CD14-positive monocyte (primary cell): ENCODE measurements around the gene SYPL2. TPM values are rescaled to one million over a fixed set of nuclear protein-coding genes. Genes with fewer than 3 reads are reported as not detected.

Experiments used
- DNase-seq, 3 donors: peaks; one replicate each; pipeline ENCODE4 v3.0.0-alpha.2; 2011 to 2022
- H2AFZ ChIP-seq: 2 replicates; pipeline ENCODE4 v1.6.0; 2012; ENCODE audit warnings: mild to moderate bottlenecking, low read depth, low read length, inconsistent platforms; ENCODE audit not compliant: insufficient read depth, poor library complexity, severe bottlenecking
- H3K27ac ChIP-seq, 2 donors: 1 replicate in 1 of 2; 2 replicates in 1 of 2; pipeline ENCODE4 v1.5.1; 2012 to 2013; ENCODE audit warnings: low read length in 2 of 2, control low read depth in 1 of 2, inconsistent platforms in 1 of 2, low read depth in 1 of 2, mild to moderate bottlenecking in 1 of 2
- H3K27me3 ChIP-seq, 2 donors: one replicate each; pipeline versions ENCODE4 v1.6.0 to v1.6.1; 2011 to 2013; ENCODE audit warnings: low read length in 2 of 2; ENCODE audit not compliant: control insufficient read depth in 2 of 2, insufficient read depth in 2 of 2
- H3K36me3 ChIP-seq, 2 donors: replicated peaks in 1 of 2; 1 replicate in 1 of 2; 2 replicates in 1 of 2; pipeline versions ENCODE4 v1.5.1 to v1.6.1; 2012 to 2013; ENCODE audit warnings: low read length in 2 of 2, control low read depth in 1 of 2, inconsistent platforms in 1 of 2, mild to moderate bottlenecking in 1 of 2; ENCODE audit not compliant: insufficient read depth in 2 of 2, control insufficient read depth in 1 of 2
- H3K4me1 ChIP-seq, 2 donors: 1 replicate in 1 of 2; 2 replicates in 1 of 2; pipeline versions ENCODE4 v1.5.1 to v1.6.1; 2012 to 2013; ENCODE audit warnings: low read length in 2 of 2, control low read depth in 1 of 2, inconsistent platforms in 1 of 2, mild to moderate bottlenecking in 1 of 2, moderate library complexity in 1 of 2; ENCODE audit not compliant: insufficient read depth in 2 of 2, control insufficient read depth in 1 of 2
- H3K4me2 ChIP-seq: replicated peaks from 2 replicates; pipeline ENCODE3; 2012; ENCODE audit warnings: low read length, moderate library complexity, mild to moderate bottlenecking; ENCODE audit not compliant: poor library complexity, severe bottlenecking; ENCODE audit errors: extremely low read depth
- H3K4me3 ChIP-seq, 3 experiments: fragments of 200-600 bp in 1 of 3; sonication (generic) in 1 of 3; replicated peaks in 1 of 3; 1 replicate in 2 of 3; 2 replicates in 1 of 3; pipeline ENCODE4 v1.5.1; 2011 to 2013; ENCODE audit warnings: low read length in 3 of 3, mild to moderate bottlenecking in 3 of 3, control low read depth in 2 of 3, low read depth in 2 of 3, inconsistent platforms in 1 of 3, moderate library complexity in 1 of 3
- H3K79me2 ChIP-seq: 2 replicates; pipeline ENCODE4 v1.6.0; 2012; ENCODE audit warnings: mild to moderate bottlenecking, control low read depth, inconsistent platforms, low read length, moderate library complexity; ENCODE audit not compliant: insufficient read depth
- H3K9ac ChIP-seq: 2 replicates; pipeline ENCODE4 v1.6.0; 2017; ENCODE audit warnings: low read length, mild to moderate bottlenecking; ENCODE audit not compliant: insufficient read depth, poor library complexity, severe bottlenecking
- H3K9me3 ChIP-seq, 2 donors: replicated peaks in 1 of 2; 1 replicate in 1 of 2; 2 replicates in 1 of 2; pipeline versions ENCODE4 v1.5.1 to v1.6.1; 2012 to 2013; ENCODE audit warnings: low read length in 2 of 2, control low read depth in 1 of 2; ENCODE audit not compliant: control insufficient read depth in 1 of 2, insufficient read depth in 1 of 2
- H4K20me1 ChIP-seq: 2 replicates; pipeline ENCODE4 v1.6.0; 2012; ENCODE audit warnings: mild to moderate bottlenecking, low read length, control low read depth, moderate library complexity; ENCODE audit not compliant: insufficient read depth
- H3K27ac Mint-ChIP-seq, 7 donors: one replicate each; pipeline ENCODE4 v1.8.0; 2020; ENCODE audit warnings: mild to moderate bottlenecking in 7 of 7, mixed read lengths in 7 of 7, moderate library complexity in 6 of 7, inconsistent platforms in 2 of 7
- H3K27me3 Mint-ChIP-seq, 3 donors: one replicate each; pipeline ENCODE4 v1.8.0; 2021 to 2022; ENCODE audit warnings: low read depth in 3 of 3, mild to moderate bottlenecking in 3 of 3, mixed read lengths in 3 of 3, moderate library complexity in 3 of 3, inconsistent platforms in 1 of 3
- H3K36me3 Mint-ChIP-seq, 2 donors: one replicate each; pipeline ENCODE4 v1.8.0; 2020; ENCODE audit warnings: mixed read lengths in 2 of 2, inconsistent platforms in 1 of 2, mild to moderate bottlenecking in 1 of 2
- H3K4me1 Mint-ChIP-seq: one replicate; pipeline ENCODE4 v1.8.0; 2020; ENCODE audit warnings: mild to moderate bottlenecking, mixed read lengths
- H3K4me3 Mint-ChIP-seq, 2 donors: one replicate each; pipeline ENCODE4 v1.8.0; 2020; ENCODE audit warnings: mild to moderate bottlenecking in 2 of 2, mixed read lengths in 2 of 2, moderate library complexity in 1 of 2
- H3K9me3 Mint-ChIP-seq, 7 donors: one replicate each; pipeline ENCODE4 v1.8.0; 2020 to 2022; ENCODE audit warnings: mixed read lengths in 7 of 7, mild to moderate bottlenecking in 6 of 7, moderate library complexity in 6 of 7, inconsistent platforms in 2 of 7
- CTCF ChIP-seq: fragments of 200-600 bp; IDR thresholded peaks from one replicate; pipeline ENCODE4 v1.8.0; 2022; ENCODE audit warnings: antibody characterized with exemption, mild to moderate bottlenecking
- WGBS: methylation state at CpG from one replicate; pipeline ENCODE4 v1.1.5; 2013; ENCODE audit warnings: missing lambda C conversion rate; ENCODE audit not compliant: insufficient coverage; 5-methylcytosine and 5-hydroxymethylcytosine counted together
- intact Hi-C, 2 donors: fragments of 100-400 bp; cut with micrococcal nuclease; formaldehyde crosslinking; loops; one replicate each; pipeline versions ENCODE4 v1.15.0 to v1.15.1; 2023
- polyA plus RNA-seq, 3 donors: library from polyadenylated mRNA; depleted of rRNA in 1 of 3; unstranded in 2 of 3; stranded (reverse) in 1 of 3; fragments of 300-500 nt in 2 of 3; fragments of >200 nt in 1 of 3; fragmentation: Illumina TruSeq in 2 of 3; gene quantifications; 1 replicate in 2 of 3; 2 replicates in 1 of 3; pipeline ENCODE4 v1.2.3, GENCODE V29; 2012 to 2021

SYPL2 gene
- polyA plus RNA-seq, 3 donors = 0.03 to 0.12 TPM; not detected in 1

GRCh38 chr1:109479901-109480300 lies 13.6 kb downstream of the SYPL2 start:
- H4K20me1 ChIP-seq = no peaks in the 10 kb centered on the region
- 97% methylated on average over 3 of the region's 3 CpGs for whole genome bisulfite sequencing
- intact Hi-C loops = loop anchor here in 1 of 2 donors (5.0 kb wide), 1 partner anchor 53 kb away; the partner anchor contains the start of gene PSMA5

GRCh38 chr1:109481646-109482045 lies 15.3 kb downstream of the SYPL2 start:
- Histone ChIP-seq H3K4me3 (no peak overlapping the region), H3K9me3 (no peaks in the 10 kb centered on the region), H3K4me1 (peaks cover 29 to 33% of the 10 kb centered on the region in 2 donors), H3K27me3 (peaks cover 8 to 31% of the 10 kb centered on the region in 2 donors), H2AFZ (no peak overlapping the region), H3K4me2 (no peak overlapping the region), H3K9ac (no peak overlapping the region), H4K20me1 (no peaks in the 10 kb centered on the region), H3K36me3 (no peaks in the 10 kb centered on the region), H3K27ac (no peak overlapping the region), H3K79me2 (no peaks in the 10 kb centered on the region)
- Mint-ChIP-seq H3K9me3 (no peaks in the 10 kb centered on the region), H3K27ac (no peak overlapping the region), H3K27me3 (peaks cover 36 to 39% (median 38%) of the 10 kb centered on the region in 3 donors), H3K4me1 (peaks cover 43% of the 10 kb centered on the region), H3K36me3 (peaks cover 0 to 6% of the 10 kb centered on the region in 2 donors), H3K4me3 (no peak overlapping the region)
- WGBS = no CpG with 5 or more reads among the region's 2 CpGs
- no peak for DNase-seq
- TF ChIP-seq CTCF = no peak
- intact Hi-C loops = loop anchor here (2.0 to 5.0 kb wide), 2 partner anchors 54 to 55 kb away; partner anchors contain the start of gene PSMA5 (in 2 of the 2)

More at GRCh38 chr1:109479901-109480300, 13.6 kb downstream of the SYPL2 start:
- H3K27me3 Mint-ChIP-seq = peaks cover 44 to 48% (median 45%) of the 10 kb centered on the region in 3 donors
- Histone ChIP-seq H3K9me3 (no peaks in the 10 kb centered on the region), H3K4me1 (peaks cover 28 to 31% of the 10 kb centered on the region in 2 donors), H3K27ac (no peak overlapping the region), H3K4me3 (no peak overlapping the region), H2AFZ (no peak overlapping the region), H3K27me3 (peaks cover 8 to 31% of the 10 kb centered on the region in 2 donors), H3K79me2 (no peaks in the 10 kb centered on the region), H3K9ac (no peak overlapping the region), H3K4me2 (no peak overlapping the region), H3K36me3 (no peaks in the 10 kb centered on the region)
- DNase-seq = no peak
- H3K4me3 Mint-ChIP-seq = peak overlapping the region in 1 of 2 donors; percentile 5
- H3K9me3 Mint-ChIP-seq = no peaks in the 10 kb centered on the region
- no peak for TF ChIP-seq CTCF
- H3K36me3 Mint-ChIP-seq = no peaks in the 10 kb centered on the region
- H3K27ac Mint-ChIP-seq = no peak overlapping the region
- peaks cover 36% of the 10 kb centered on the region for H3K4me1 Mint-ChIP-seq
